Testis (tissue), 2 donors: ENCODE results near the gene IFT27.

Experiments
- POLR2A ChIP-seq: fragments of 450-650 bp; IDR thresholded peaks from one replicate; pipeline ENCODE4 v1.6.1; 2017; ENCODE audit warnings: antibody characterized with exemption, mild to moderate bottlenecking, moderate library complexity
- TF ChIP-seq, protein P1 (sequence below), 3 experiments: fragments of 450-650 bp in 2 of 3; fragments of 200-600 bp in 1 of 3; sonication (generic) in 1 of 3; IDR thresholded peaks; one replicate each; pipeline ENCODE4 v1.5.1; 2016 to 2019; ENCODE audit warnings: antibody characterized with exemption in 3 of 3, mild to moderate bottlenecking in 2 of 3, moderate library complexity in 1 of 3

DNA sequence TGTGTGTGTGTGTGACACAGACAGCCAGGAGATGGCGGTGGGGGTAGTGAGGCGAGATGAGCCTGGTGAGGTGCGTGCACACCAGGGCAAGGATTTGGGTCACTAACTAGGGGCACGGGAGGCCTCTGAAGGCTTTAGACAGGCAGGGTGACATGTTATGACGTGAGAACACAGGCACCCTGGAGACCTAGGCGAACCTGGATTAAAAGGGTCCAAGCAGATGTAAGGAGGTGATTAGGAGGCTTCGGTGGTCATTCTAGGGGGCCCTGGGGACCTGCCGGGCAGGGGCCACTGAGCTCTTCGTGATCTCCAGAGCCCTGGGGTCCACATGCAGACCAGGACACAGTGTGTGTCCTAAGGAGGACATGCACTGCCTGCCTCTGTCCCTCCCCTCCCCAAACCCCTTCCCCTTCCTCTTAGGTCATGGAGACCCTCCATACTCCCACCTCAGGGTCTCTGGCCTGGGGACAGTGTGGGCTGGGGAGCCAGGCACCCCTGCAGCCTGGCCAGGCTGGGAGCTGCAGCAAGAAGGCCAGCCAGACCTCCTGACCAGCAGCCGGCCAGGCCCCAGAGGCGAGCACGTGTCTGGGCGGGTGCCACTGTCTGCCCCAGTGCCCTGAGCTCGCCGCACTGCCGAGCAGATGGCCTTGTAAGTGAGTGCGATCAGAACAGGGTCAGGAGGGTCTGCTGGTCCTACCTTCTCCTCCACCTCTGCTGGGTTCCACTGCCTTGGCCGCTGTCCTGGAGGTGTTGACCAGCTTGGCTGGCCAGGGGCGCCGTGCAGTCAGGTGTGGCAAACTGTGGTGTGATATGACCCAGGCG is 32.1 kb downstream of the IFT27 start:
- TF ChIP-seq POLR2A: no peak
- TF ChIP-seq, protein P1, sequence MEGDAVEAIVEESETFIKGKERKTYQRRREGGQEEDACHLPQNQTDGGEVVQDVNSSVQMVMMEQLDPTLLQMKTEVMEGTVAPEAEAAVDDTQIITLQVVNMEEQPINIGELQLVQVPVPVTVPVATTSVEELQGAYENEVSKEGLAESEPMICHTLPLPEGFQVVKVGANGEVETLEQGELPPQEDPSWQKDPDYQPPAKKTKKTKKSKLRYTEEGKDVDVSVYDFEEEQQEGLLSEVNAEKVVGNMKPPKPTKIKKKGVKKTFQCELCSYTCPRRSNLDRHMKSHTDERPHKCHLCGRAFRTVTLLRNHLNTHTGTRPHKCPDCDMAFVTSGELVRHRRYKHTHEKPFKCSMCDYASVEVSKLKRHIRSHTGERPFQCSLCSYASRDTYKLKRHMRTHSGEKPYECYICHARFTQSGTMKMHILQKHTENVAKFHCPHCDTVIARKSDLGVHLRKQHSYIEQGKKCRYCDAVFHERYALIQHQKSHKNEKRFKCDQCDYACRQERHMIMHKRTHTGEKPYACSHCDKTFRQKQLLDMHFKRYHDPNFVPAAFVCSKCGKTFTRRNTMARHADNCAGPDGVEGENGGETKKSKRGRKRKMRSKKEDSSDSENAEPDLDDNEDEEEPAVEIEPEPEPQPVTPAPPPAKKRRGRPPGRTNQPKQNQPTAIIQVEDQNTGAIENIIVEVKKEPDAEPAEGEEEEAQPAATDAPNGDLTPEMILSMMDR (IDR thresholded peaks at IDR 0.05): no peak
